OCI-LY1 (cell line): ENCODE data around the gene CFAP46.

Experiments
- H2AFZ ChIP-seq: fragments of 200-600 bp; sonication (generic), shearing (Covaris generic); 2 replicates; pipeline ENCODE4 v1.6.0; 2014; ENCODE audit warnings: antibody characterized with exemption, mild to moderate bottlenecking, low read length
- H3F3A ChIP-seq: fragments of 200-600 bp; sonication (generic), shearing (Covaris generic); 2 replicates; pipeline ENCODE4 v1.6.0; 2014; ENCODE audit warnings: mild to moderate bottlenecking, antibody characterized with exemption, low read length, moderate library complexity; ENCODE audit not compliant: insufficient read depth
- H3K27ac ChIP-seq: fragments of 200-600 bp; sonication (generic); 2 replicates; pipeline ENCODE4 v1.5.1; 2014; ENCODE audit warnings: low read length, mixed run types, mild to moderate bottlenecking, low read depth; ENCODE audit not compliant: poor library complexity, severe bottlenecking
- H3K27me3 ChIP-seq: fragments of 200-600 bp; sonication (generic); 2 replicates; pipeline ENCODE4 v1.6.0; 2014; ENCODE audit warnings: antibody characterized with exemption, mild to moderate bottlenecking, low read length, moderate library complexity; ENCODE audit not compliant: insufficient read depth
- H3K36me3 ChIP-seq: fragments of 200-600 bp; sonication (generic); 2 replicates; pipeline ENCODE4 v1.6.1; 2014; ENCODE audit warnings: mild to moderate bottlenecking, antibody characterized with exemption, low read length, moderate library complexity, mixed read lengths; ENCODE audit not compliant: insufficient read depth
- H3K4me1 ChIP-seq: fragments of 200-600 bp; sonication (generic); 2 replicates; pipeline ENCODE4 v1.5.1; 2014; ENCODE audit warnings: mild to moderate bottlenecking, low read length, moderate library complexity; ENCODE audit not compliant: insufficient read depth, severe bottlenecking
- H3K4me2 ChIP-seq: fragments of 200-600 bp; sonication (generic), shearing (Covaris generic); 2 replicates; pipeline ENCODE4 v1.6.1; 2014; ENCODE audit warnings: low read length
- H3K4me3 ChIP-seq: fragments of 200-600 bp; sonication (generic); 2 replicates; pipeline ENCODE4 v1.5.1; 2014; ENCODE audit warnings: low read length, low read depth, mild to moderate bottlenecking, mixed read lengths; ENCODE audit not compliant: poor library complexity, severe bottlenecking
- H3K79me2 ChIP-seq: fragments of 200-600 bp; shearing (Covaris generic); 2 replicates; pipeline ENCODE4 v1.6.1; 2016; ENCODE audit warnings: mixed run types, low read length, mixed read lengths; ENCODE audit not compliant: insufficient read depth
- H3K9ac ChIP-seq: fragments of 200-600 bp; sonication (generic), shearing (Covaris generic); 2 replicates; pipeline ENCODE4 v1.6.1; 2014; ENCODE audit warnings: mild to moderate bottlenecking, low read length, mixed read lengths
- H3K9me2 ChIP-seq: fragments of 200-600 bp; sonication (generic), shearing (Covaris generic); 2 replicates; pipeline ENCODE4 v1.6.1; 2014; ENCODE audit warnings: low read depth, mild to moderate bottlenecking, low read length, mixed read lengths
- H3K9me3 ChIP-seq: fragments of 200-600 bp; shearing (Covaris generic); 2 replicates; pipeline ENCODE4 v1.6.1; 2014; ENCODE audit warnings: low read length, mixed read lengths
- H4K20me1 ChIP-seq: fragments of 200-600 bp; sonication (generic), shearing (Covaris generic); 2 replicates; pipeline ENCODE4 v1.6.0; 2016; ENCODE audit warnings: mild to moderate bottlenecking, low read length; ENCODE audit not compliant: insufficient read depth
- CTCF ChIP-seq: fragments of 200-600 bp; sonication (generic), shearing (Covaris generic); IDR thresholded peaks from 2 replicates; pipeline ENCODE4 v1.5.1; 2017; ENCODE audit warnings: mild to moderate bottlenecking, antibody characterized with exemption, low read length, moderate library complexity, mixed read lengths
- EZH2 ChIP-seq: fragments of 200-600 bp; sonication (generic), shearing (Covaris generic); IDR thresholded peaks from 2 replicates; pipeline ENCODE4 v1.8.0; 2017; ENCODE audit warnings: borderline replicate concordance, mixed run types, mild to moderate bottlenecking, antibody characterized with exemption, low read length, moderate library complexity, mixed read lengths

Gene CFAP46

GRCh38 chr10:132848291-132848701 lies 94.1 kb downstream of the CFAP46 start:
- no peak overlapping the region for H3K4me2 ChIP-seq
- no peaks in the 10 kb centered on the region for H3F3A ChIP-seq
- H2AFZ ChIP-seq = no peak overlapping the region
- no peak overlapping the region for H3K9ac ChIP-seq
- H4K20me1 ChIP-seq = no peaks in the 10 kb centered on the region
- H3K79me2 ChIP-seq = no peaks in the 10 kb centered on the region
- peaks cover 6% of the 10 kb centered on the region; the same call in 1 of the 2 replicates for H3K27me3 ChIP-seq
- H3K27ac ChIP-seq = no peak overlapping the region
- H3K9me3 ChIP-seq = no peaks in the 10 kb centered on the region
- TF ChIP-seq EZH2 (no peak), CTCF (no peak)
- H3K36me3 ChIP-seq = no peaks in the 10 kb centered on the region
- no peaks in the 10 kb centered on the region for H3K4me1 ChIP-seq
- H3K4me3 ChIP-seq = no peak overlapping the region
- H3K9me2 ChIP-seq = no peaks in the 10 kb centered on the region

GRCh38 chr10:132847856-132848255 lies 94.5 kb downstream of the CFAP46 start:
- TF ChIP-seq CTCF = no peak
- no peak for TF ChIP-seq EZH2
- no peak overlapping the region for H2AFZ ChIP-seq
- no peaks in the 10 kb centered on the region for H3K4me1 ChIP-seq
- no peak overlapping the region for H3K27ac ChIP-seq
- no peaks in the 10 kb centered on the region for H3K9me2 ChIP-seq
- H3K9ac ChIP-seq = no peak overlapping the region
- peaks cover 6% of the 10 kb centered on the region; the same call in 1 of the 2 replicates for H3K27me3 ChIP-seq
- no peaks in the 10 kb centered on the region for H3K79me2 ChIP-seq
- H4K20me1 ChIP-seq = no peaks in the 10 kb centered on the region
- no peak overlapping the region for H3K4me3 ChIP-seq
- H3K4me2 ChIP-seq = no peak overlapping the region
- no peaks in the 10 kb centered on the region for H3F3A ChIP-seq
- H3K9me3 ChIP-seq = peaks cover 2% of the 10 kb centered on the region; the same call in 1 of the 2 replicates
- no peaks in the 10 kb centered on the region for H3K36me3 ChIP-seq

GRCh38 chr10:132847416-132847777 lies 95.0 kb downstream of the CFAP46 start:
- H3K27ac ChIP-seq = no peak overlapping the region
- peaks cover 6% of the 10 kb centered on the region; the same call in 1 of the 2 replicates for H3K27me3 ChIP-seq
- H3K4me2 ChIP-seq = no peak overlapping the region
- H3K4me3 ChIP-seq = no peak overlapping the region
- peaks cover 2% of the 10 kb centered on the region; the same call in 1 of the 2 replicates for H3K9me3 ChIP-seq
- no peaks in the 10 kb centered on the region for H3K36me3 ChIP-seq
- no peaks in the 10 kb centered on the region for H3K4me1 ChIP-seq
- no peaks in the 10 kb centered on the region for H3K9me2 ChIP-seq
- no peaks in the 10 kb centered on the region for H3K79me2 ChIP-seq
- no peaks in the 10 kb centered on the region for H4K20me1 ChIP-seq
- no peaks in the 10 kb centered on the region for H3F3A ChIP-seq
- TF ChIP-seq EZH2 (no peak), CTCF (no peak)
- H2AFZ ChIP-seq = no peak overlapping the region
- H3K9ac ChIP-seq = no peak overlapping the region
